C4-2B (cell line): ENCODE data around the gene SLC22A4.

Experiments used
- H3K27ac ChIP-seq: fragments of 450-650 bp; 2 replicates; pipeline ENCODE4 v1.5.1; 2017
- CTCF ChIP-seq: fragments of 450-650 bp; conservative IDR thresholded peaks from 2 replicates; pipeline ENCODE4 v1.5.1; 2017; ENCODE audit warnings: mild to moderate bottlenecking
- ZFX ChIP-seq: fragments of 450-650 bp; IDR thresholded peaks from 2 replicates; pipeline ENCODE4 v1.6.1; 2017

Gene SLC22A4

GRCh38 chr5:132325691-132326090, 31.5 kb downstream of the SLC22A4 start:
- no peak for TF ChIP-seq CTCF
- no peak for TF ChIP-seq ZFX
- H3K27ac ChIP-seq: no peak overlapping the region

GRCh38 chr5:132327252-132327955, 33.2 kb downstream of the SLC22A4 start:
- peak overlapping the region; percentile 50; the same call in 1 of the 2 replicates for H3K27ac ChIP-seq
- TF ChIP-seq CTCF: no peak; the same call in 1 of the 2 replicates
- TF ChIP-seq ZFX: no peak

- no peak overlapping the region for H3K27ac ChIP-seq
- TF ChIP-seq ZFX (no peak), CTCF (no peak)
These were observed 40.6 kb downstream of the SLC22A4 start for GRCh38 chr5:132334812-132335211.

DNA sequence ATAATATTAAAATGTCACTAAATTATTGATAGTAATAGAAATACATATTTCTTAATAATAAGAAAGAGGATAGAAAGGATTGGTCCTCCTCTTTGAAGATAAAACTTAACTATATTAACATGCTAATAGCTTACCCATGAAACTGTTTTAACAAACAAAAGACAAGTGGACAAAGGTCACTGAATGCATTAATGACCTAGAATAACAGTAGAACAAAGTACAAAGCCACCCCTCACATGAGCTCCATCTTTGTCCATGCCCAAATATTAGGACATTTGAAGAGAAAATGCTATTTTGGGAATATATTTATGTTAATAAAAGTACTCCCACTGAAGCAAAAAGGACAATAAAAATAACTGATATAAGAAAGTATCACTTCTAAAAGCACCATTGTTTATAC, 41.2 kb downstream of the SLC22A4 start:
- no peak overlapping the region for H3K27ac ChIP-seq
- TF ChIP-seq ZFX (no peak), CTCF (no peak)

DNA sequence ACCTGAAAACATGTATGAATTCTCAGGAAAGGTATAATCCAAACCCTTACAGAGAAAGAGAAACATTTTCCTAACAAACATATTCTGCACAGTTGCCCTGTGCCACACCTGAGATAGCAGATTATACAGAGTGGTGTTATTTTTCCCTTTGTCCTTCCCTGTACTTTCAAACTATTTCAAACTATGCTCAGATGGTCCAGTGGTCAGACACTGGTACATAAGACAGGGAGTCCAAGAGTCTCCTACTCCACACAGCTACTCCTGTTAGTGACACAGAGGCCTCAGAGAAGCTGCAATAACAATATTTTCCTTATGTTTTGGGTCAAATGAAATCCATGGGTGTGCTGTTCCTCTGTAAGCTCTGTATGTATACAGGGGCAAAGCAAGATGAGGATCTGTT, 45.3 kb downstream of the SLC22A4 start:
- H3K27ac ChIP-seq: no peak overlapping the region
- TF ChIP-seq ZFX (no peak), CTCF (no peak)

DNA sequence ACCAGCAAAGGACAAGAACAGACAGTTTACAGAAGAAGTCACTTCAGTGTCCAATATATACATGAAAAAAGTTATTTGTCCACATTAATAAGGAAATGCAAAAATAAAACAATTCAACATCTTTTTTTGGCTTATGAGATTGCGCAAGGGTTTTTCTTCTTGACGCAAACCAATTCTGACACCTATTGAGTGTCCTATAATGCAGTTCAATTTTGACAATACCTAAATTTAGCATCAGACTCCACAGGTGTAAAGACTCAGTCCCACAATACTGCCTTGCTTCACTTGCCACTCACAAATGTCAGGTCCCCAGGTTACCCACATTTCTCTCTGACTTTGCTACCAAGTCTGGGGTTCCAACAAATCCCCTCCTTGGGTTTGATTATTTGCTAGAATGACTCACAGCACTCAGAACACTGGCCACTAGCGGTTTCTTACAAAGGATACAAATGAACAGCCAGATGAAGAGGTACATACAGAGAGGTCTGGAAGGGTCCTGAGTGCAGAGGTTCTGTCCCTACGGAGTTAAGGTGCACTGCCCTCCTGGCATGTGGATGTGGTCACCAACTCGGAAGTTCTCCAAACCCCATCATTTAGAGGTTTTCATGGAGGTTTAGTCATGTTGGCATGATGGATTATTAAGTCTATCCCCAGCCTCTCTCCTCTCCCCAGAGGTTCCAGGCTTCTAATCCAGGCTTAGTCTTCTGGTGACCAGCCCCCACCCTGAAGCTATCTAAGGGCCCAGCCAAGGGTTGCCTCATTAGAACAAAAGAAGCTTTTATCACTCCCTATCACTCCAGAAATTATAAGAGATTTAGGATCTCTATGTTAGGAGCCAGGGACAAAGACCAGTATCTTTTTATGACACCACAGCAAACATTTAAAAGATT, 48.3 kb downstream of the SLC22A4 start:
- TF ChIP-seq ZFX (no peak), CTCF (no peak)
- H3K27ac ChIP-seq: no peak overlapping the region

DNA sequence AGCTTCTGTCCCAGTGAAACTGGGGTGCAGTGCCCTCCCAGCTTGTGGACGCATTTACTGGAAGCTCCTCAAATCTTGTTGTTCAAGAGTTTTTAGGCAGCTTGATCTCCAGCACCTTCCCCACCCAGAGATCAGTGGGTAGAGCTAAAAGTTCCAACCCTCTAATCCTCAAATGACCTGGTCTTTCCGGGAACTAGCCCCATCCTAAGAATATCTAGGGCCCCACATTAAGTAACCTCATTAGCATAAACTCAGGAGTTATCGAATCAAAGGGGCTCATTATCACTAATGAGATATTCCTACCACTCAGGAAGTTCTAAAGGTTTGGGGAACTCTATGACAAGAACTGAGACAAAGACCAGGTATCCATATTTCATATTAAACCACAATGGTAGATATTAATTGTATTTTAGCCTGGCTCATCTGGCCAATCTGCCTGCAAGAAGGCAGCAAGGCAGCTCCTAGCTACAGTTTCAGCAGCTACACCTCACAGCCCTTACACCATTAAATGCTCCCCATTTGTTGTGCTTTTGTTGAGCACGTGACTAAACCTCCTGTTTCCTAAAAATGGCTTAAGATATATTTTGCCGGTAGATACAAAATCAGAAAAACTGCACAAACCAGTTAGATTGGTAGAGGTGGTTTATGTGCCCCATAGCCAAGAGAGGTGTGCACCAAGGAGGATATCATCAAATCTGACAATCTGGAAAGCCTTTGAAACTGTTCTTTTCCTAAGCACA, 50.8 kb downstream of the SLC22A4 start:
- TF ChIP-seq CTCF (no peak), ZFX (no peak)
- no peak overlapping the region for H3K27ac ChIP-seq
